Measurements from ENCODE around the gene SLC22A12.

Gene SLC22A12

DNA sequence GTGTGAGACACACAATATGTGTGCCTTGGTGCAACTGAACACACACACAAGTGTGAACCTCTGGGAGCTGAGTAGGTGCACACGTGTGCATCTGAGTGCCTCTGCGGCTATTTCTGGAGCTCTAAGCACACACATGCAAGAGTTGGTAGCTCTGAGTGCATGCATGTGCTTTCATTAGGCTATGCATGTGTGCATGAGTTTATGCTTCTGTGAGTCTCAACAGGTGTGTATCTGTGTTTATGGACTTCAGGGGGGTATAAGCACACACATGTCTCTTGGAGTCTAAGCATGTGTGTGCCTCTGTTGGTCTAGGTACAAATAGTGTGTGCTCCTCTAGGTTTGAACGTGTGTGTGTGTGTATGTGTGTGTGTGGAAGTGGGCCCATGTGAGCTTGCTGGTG, 25.8 kb downstream of the SLC22A12 start:
- no peak for DNase-seq (ENCODE audit: extremely low read depth, insufficient read length)
- TF ChIP-seq, protein P1, sequence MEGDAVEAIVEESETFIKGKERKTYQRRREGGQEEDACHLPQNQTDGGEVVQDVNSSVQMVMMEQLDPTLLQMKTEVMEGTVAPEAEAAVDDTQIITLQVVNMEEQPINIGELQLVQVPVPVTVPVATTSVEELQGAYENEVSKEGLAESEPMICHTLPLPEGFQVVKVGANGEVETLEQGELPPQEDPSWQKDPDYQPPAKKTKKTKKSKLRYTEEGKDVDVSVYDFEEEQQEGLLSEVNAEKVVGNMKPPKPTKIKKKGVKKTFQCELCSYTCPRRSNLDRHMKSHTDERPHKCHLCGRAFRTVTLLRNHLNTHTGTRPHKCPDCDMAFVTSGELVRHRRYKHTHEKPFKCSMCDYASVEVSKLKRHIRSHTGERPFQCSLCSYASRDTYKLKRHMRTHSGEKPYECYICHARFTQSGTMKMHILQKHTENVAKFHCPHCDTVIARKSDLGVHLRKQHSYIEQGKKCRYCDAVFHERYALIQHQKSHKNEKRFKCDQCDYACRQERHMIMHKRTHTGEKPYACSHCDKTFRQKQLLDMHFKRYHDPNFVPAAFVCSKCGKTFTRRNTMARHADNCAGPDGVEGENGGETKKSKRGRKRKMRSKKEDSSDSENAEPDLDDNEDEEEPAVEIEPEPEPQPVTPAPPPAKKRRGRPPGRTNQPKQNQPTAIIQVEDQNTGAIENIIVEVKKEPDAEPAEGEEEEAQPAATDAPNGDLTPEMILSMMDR (IDR thresholded peaks at IDR 0.05; ENCODE audit: insufficient read depth, low read length, poor library complexity, severe bottlenecking), result no peak
- Histone ChIP-seq H3K4me3 (replicated peaks; ENCODE audit: low read depth, low read length) (no peak overlapping the region), H3K36me3 (ENCODE audit: control insufficient read depth, insufficient read depth, low read length) (no peaks in the 10 kb centered on the region), H3K27me3 (replicated peaks; ENCODE audit: control insufficient read depth, insufficient read depth, low read length) (peaks cover 1% of the 10 kb centered on the region; the same call in 1 of the 2 replicates)

DNA sequence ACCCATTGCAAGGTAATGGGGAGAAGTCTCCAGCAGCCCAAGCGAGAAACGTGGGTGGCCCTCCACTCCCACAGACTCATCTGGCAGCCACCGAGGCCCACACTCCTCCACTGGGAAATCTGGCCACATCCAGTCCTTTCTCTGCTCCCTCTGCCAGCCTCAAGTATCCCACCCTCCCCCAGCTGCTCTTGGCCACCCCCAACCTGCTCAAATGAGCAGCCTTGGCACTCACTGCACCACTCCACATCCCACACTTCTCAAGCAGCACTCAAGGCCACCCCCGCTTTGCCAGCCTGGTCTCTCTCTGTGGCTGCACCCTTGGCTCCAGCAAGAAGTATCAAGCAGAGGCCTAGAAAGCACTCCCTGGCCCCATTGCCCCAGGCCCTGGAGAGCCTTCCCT, 28.2 kb downstream of the SLC22A12 start:
- TF ChIP-seq, protein P1 (IDR thresholded peaks at IDR 0.05; ENCODE audit: insufficient read depth, low read length, poor library complexity, severe bottlenecking), result no peak
- H3K4me3 ChIP-seq (replicated peaks; ENCODE audit: low read depth, low read length), result no peak overlapping the region
- no peak for DNase-seq (ENCODE audit: extremely low read depth, insufficient read length)
- H3K36me3 ChIP-seq (ENCODE audit: control insufficient read depth, insufficient read depth, low read length), result no peaks in the 10 kb centered on the region
- H3K27me3 ChIP-seq (replicated peaks; ENCODE audit: control insufficient read depth, insufficient read depth, low read length), result peaks cover 1% of the 10 kb centered on the region; the same call in 1 of the 2 replicates

DNA sequence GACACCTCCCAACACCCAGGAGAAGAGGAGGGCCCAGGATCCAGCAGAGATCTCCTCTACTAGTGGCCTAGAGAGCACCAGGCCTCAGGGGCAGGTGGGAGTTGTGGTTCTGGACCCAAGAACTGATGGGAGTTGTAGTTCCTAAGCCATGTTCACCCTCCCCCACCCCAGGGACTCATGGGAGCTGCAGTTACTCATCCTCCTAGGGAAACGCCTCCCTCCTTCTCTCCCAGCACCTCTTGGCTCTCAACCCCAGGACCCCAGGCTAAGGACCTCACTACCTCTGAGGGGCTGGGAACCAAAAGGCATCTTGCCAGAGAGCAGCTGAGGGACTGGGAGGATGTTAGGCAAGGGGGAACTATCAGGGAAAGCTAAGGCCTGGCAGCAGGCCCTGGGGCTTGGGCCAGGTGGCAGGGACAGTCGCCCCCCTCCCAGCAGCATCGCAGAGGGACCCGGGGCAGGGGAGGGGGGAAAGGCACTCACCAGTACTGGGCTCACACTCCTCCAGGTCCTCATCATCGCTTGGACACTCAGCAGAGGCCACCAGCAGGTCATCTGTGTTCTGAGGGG, 28.9 kb downstream of the SLC22A12 start:
- TF ChIP-seq, protein P1 (IDR thresholded peaks at IDR 0.05; ENCODE audit: insufficient read depth, low read length, poor library complexity, severe bottlenecking), result no peak
- Histone ChIP-seq H3K4me3 (replicated peaks; ENCODE audit: low read depth, low read length) (no peak overlapping the region), H3K36me3 (ENCODE audit: control insufficient read depth, insufficient read depth, low read length) (no peaks in the 10 kb centered on the region), H3K27me3 (replicated peaks; ENCODE audit: control insufficient read depth, insufficient read depth, low read length) (peaks cover 1% of the 10 kb centered on the region; the same call in 1 of the 2 replicates)
- DNase-seq (ENCODE audit: extremely low read depth, insufficient read length), result no peak

DNA sequence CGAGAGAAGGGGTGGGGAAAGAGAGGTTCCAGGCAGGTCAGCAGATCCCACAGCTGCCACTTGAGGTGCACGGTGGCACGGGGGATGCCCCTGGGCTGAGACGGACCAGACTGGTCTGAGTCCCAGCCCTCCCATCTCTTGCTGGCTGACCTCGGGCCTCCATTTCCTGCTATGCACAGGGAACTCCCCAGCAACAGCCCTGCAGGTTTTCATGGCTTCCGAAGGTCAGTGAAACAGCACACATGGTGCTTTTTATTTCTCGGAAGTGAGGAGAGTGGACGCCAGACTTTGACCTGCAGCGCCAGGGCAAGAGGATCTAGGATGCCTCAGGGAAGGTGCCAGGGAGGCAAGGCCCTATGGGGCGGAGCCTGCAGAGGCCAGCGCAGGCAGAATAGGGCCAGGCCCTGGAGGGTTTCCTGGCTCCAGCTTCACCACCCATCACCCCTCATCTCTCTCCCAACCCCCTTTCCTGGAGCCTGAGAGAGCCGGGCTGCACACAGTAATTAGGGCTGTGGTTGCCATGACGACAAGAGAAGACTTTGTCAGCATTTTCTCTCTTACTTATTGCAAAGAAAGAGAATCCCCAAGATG, 29.5 kb downstream of the SLC22A12 start:
- Histone ChIP-seq H3K27me3 (replicated peaks; ENCODE audit: control insufficient read depth, insufficient read depth, low read length) (peaks cover 1% of the 10 kb centered on the region; the same call in 1 of the 2 replicates), H3K36me3 (ENCODE audit: control insufficient read depth, insufficient read depth, low read length) (no peaks in the 10 kb centered on the region), H3K4me3 (replicated peaks; ENCODE audit: low read depth, low read length) (no peak overlapping the region)
- no peak for DNase-seq (ENCODE audit: extremely low read depth, insufficient read length)
- TF ChIP-seq, protein P1 (IDR thresholded peaks at IDR 0.05; ENCODE audit: insufficient read depth, low read length, poor library complexity, severe bottlenecking), result no peak

DNA sequence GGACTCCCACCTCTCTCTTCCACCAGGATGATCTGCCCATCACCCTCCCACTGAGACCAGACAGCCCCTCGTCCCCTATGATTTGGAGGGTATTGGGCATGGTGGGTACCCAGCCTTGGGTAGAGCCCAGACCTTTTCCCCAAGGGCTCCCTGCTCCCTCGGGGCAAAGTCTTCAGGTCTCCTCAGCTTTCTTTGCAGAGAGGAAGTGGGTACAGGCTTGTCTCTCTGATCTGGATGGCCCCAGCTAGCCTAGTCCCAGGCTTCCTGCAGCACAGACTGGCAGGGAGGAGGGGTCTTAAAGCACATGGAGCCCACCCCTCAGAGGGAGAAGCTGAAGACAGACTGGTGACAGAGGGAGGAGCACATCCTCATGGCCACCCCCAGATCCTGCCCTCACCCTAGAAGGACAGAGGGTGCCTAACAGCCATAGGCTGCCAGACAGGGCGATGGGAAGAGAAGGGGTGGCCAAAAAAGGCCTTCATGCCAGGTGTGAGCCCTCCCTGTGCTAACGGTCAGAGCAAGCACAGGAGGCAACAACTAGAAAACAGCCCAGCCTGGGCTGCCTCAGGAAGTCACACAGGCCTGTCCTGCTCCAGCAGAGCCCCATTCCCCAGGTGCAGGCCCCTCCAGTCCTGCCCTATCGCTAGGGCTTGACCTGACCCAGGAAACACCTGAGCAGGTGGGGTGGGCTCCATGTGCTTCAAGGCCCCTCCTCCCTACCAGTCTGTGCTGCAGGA, 30.4 kb downstream of the SLC22A12 start:
- Histone ChIP-seq H3K36me3 (ENCODE audit: control insufficient read depth, insufficient read depth, low read length) (no peaks in the 10 kb centered on the region), H3K4me3 (replicated peaks; ENCODE audit: low read depth, low read length) (no peak overlapping the region), H3K27me3 (replicated peaks; ENCODE audit: control insufficient read depth, insufficient read depth, low read length) (peaks cover 1% of the 10 kb centered on the region)
- no peak for DNase-seq (ENCODE audit: extremely low read depth, insufficient read length)
- TF ChIP-seq, protein P1 (IDR thresholded peaks at IDR 0.05; ENCODE audit: insufficient read depth, low read length, poor library complexity, severe bottlenecking), result no peak
